Activated naive CD8-positive, alpha-beta T cell (primary cell): ENCODE results near the gene PRKAG1.

ENCODE experiments used
- H3K27ac Mint-ChIP-seq: one replicate; pipeline ENCODE4 v1.8.0; 2021; ENCODE audit warnings: mixed read lengths
- H3K27me3 Mint-ChIP-seq: one replicate; pipeline ENCODE4 v1.8.0; 2021; ENCODE audit warnings: mixed read lengths
- H3K36me3 Mint-ChIP-seq: one replicate; pipeline ENCODE4 v1.8.0; 2021; ENCODE audit warnings: mixed read lengths
- H3K4me1 Mint-ChIP-seq: one replicate; pipeline ENCODE4 v1.8.0; 2021; ENCODE audit warnings: low read depth, mixed read lengths
- H3K4me3 Mint-ChIP-seq: one replicate; pipeline ENCODE4 v1.8.0; 2021; ENCODE audit warnings: mild to moderate bottlenecking, mixed read lengths
- H3K9me3 Mint-ChIP-seq: one replicate; pipeline ENCODE4 v1.8.0; 2021; ENCODE audit warnings: low read depth, mixed read lengths

PRKAG1 gene

GRCh38 chr12:49028666-49029275 lies 10.2 kb upstream of the PRKAG1 start:
- Mint-ChIP-seq H3K27ac (no peak overlapping the region), H3K27me3 (no peaks in the 10 kb centered on the region), H3K36me3 (peaks cover 3% of the 10 kb centered on the region), H3K4me1 (no peaks in the 10 kb centered on the region), H3K9me3 (no peaks in the 10 kb centered on the region), H3K4me3 (no peak overlapping the region)

DNA sequence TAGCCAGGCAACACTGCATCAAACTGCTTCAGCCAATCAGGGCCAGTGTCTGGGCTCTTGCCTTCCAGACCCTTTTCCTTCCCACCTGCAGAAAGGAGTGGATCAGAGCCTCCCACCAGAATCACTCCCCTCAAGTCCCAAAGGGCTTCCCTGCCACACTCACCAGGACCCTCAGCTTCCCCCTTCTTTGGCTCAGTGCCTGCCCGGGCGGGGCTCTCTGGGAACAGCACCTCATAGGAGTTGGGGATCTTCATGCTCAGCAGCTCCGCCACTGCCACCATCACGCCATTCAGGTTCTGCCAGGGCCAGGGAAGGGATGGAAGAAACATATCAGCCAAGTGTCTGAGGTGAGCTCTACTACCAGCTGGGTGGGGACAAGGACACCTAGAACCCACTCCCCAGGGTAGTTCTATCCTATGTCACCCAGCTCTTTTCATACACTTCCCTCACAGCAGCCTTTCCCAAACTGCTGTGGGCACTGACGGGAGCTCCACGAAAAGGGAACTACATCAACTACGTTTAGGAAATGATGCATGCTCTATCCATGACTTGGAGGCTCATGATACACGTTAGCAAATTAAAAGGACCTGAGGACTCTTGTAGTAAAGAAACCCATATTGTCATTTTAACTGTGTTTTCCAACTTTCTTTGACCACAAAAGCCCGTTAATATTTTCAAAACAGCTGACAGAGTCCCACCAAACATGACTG lies 9.4 kb upstream of the PRKAG1 start:
- Mint-ChIP-seq H3K9me3 (no peaks in the 10 kb centered on the region), H3K27ac (no peak overlapping the region), H3K4me1 (no peaks in the 10 kb centered on the region), H3K27me3 (no peaks in the 10 kb centered on the region), H3K4me3 (no peak overlapping the region), H3K36me3 (peaks cover 3% of the 10 kb centered on the region)

DNA sequence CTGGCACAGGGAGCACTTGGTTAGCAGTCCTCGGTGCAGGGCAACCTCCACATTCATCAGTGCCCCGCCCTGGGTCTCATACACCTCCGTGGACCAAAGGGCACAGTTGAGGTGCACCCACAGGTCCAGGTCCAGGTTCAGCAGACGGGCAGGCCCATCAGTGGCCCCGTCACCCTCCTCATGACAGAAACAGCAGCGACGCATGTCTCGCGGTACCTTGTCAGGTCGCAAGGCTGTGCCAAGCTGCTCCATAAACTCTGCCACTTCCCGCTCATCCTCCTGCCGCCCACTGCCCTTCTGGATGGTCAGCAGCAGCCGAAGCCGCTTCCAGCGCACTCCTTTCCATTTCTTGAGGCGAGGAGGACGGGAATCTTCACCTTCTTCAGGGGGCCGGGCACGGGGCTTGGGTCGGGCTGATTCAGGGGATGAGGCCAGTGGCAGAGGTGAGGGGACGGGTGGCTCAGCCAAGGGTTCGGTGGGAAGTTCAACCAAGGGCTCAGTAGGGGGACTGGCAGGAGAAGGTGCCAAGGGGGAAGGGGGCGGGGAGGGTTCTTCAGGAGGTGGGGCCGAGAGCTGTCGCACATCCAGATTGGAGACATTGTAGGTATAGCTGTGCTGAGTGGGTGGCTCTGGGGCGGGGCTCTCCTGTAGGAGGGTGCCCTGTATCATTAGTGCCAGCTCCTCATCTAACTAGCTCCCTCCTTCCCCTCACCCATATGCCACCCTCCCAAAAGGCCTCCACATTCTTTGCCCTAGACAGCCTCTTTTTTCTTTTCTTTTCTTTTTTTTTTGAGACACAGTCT lies 8.3 kb upstream of the PRKAG1 start:
- Mint-ChIP-seq H3K27me3 (no peaks in the 10 kb centered on the region), H3K4me1 (no peaks in the 10 kb centered on the region), H3K36me3 (peaks cover 3% of the 10 kb centered on the region), H3K4me3 (no peak overlapping the region), H3K9me3 (no peaks in the 10 kb centered on the region), H3K27ac (no peak overlapping the region)

DNA sequence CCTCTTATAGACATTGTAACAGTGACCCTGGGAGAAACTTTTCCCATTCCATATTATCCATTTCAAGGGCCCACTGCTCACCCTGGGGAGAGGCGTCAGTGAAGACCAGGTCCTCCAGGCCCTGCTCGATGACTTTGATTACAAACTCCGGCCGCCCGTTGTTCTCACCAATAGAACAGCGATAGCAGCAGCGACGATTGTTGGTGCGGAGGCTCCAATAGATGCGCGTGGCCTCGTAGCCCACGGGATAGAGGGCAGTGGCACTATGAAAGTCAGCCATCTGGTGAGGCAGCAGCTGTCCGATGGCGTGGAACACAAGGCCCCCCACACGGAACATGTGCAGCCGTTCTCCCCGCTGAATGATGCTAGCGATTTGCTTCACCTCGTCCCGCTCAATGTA lies 7.5 kb upstream of the PRKAG1 start:
- Mint-ChIP-seq H3K27ac (no peak overlapping the region), H3K4me1 (no peaks in the 10 kb centered on the region), H3K36me3 (peaks cover 3% of the 10 kb centered on the region), H3K27me3 (no peaks in the 10 kb centered on the region), H3K4me3 (no peak overlapping the region), H3K9me3 (no peaks in the 10 kb centered on the region)

GRCh38 chr12:49025463-49025862 lies 6.9 kb upstream of the PRKAG1 start:
- H3K27me3 Mint-ChIP-seq: no peaks in the 10 kb centered on the region
- no peaks in the 10 kb centered on the region for H3K9me3 Mint-ChIP-seq
- H3K36me3 Mint-ChIP-seq: peaks cover 3% of the 10 kb centered on the region
- no peak overlapping the region for H3K4me3 Mint-ChIP-seq
- no peaks in the 10 kb centered on the region for H3K4me1 Mint-ChIP-seq
- H3K27ac Mint-ChIP-seq: no peak overlapping the region

DNA sequence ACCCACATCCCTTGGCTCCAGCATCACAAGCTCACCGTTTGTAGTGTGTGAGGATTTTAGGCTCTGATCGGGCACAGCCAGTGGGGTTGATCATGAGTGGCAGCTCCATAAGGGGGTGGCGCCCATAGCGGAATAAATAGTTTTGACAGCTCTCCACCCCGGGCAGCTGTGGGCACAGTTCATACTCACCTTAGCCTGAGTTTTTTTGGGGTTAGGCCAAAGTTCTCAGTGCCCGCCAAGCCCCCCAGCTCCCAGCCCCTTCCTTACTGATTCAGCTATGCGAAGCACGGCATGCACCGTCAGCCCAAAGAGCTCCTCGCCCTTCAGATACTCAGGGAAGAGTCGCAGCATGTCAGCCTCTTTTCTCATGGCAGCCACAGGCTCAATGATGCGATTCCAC lies 6.0 kb upstream of the PRKAG1 start:
- peaks cover 3% of the 10 kb centered on the region for H3K36me3 Mint-ChIP-seq

GRCh38 chr12:49023812-49024211 lies 5.2 kb upstream of the PRKAG1 start:
- H3K4me1 Mint-ChIP-seq: peaks cover 9% of the 10 kb centered on the region

More for the DNA sequence above, 6.0 kb upstream of the PRKAG1 start:
- Mint-ChIP-seq H3K4me1 (peaks cover 5% of the 10 kb centered on the region), H3K9me3 (no peaks in the 10 kb centered on the region), H3K27ac (no peak overlapping the region), H3K4me3 (no peak overlapping the region), H3K27me3 (no peaks in the 10 kb centered on the region)

DNA sequence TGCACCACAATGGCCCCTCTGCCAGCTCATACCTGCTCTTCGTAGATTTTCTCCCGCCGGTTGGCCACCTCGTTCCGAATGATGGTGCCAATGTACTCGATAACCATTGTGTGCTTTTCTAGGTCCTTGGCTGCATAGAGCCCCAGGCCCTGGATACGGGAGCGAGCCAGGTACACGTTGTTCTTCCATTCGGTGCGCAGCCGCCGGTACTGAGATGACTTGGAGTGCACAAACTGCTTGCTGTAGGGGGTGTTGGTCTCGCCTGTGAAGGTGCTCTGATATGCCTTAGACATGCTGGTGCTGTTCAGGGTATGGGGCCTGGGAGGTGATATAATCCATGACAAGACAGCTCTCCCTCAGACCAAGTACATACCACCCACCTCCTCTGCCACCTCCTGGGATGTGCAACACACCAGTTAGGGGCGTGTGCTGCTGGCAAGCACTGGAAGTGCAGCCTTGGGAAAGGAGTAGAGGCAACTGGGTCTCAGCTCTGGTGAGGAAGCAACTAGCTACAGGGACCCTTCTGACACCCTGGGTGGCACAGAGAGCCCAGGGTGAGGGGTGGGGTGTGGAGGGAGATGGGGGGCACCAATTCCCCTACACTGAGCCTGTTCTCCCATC lies 4.1 kb upstream of the PRKAG1 start:
- peaks cover 3% of the 10 kb centered on the region for H3K36me3 Mint-ChIP-seq
- H3K9me3 Mint-ChIP-seq: no peaks in the 10 kb centered on the region
- peak overlapping the region; percentile 22 for H3K27ac Mint-ChIP-seq
- no peaks in the 10 kb centered on the region for H3K27me3 Mint-ChIP-seq
- no peak overlapping the region for H3K4me3 Mint-ChIP-seq
- H3K4me1 Mint-ChIP-seq: peaks cover 14% of the 10 kb centered on the region

More at GRCh38 chr12:49023812-49024211, 5.2 kb upstream of the PRKAG1 start:
- H3K36me3 Mint-ChIP-seq: peaks cover 3% of the 10 kb centered on the region
- no peak overlapping the region for H3K27ac Mint-ChIP-seq
- no peak overlapping the region for H3K4me3 Mint-ChIP-seq
- H3K9me3 Mint-ChIP-seq: no peaks in the 10 kb centered on the region
- H3K27me3 Mint-ChIP-seq: no peaks in the 10 kb centered on the region

DNA sequence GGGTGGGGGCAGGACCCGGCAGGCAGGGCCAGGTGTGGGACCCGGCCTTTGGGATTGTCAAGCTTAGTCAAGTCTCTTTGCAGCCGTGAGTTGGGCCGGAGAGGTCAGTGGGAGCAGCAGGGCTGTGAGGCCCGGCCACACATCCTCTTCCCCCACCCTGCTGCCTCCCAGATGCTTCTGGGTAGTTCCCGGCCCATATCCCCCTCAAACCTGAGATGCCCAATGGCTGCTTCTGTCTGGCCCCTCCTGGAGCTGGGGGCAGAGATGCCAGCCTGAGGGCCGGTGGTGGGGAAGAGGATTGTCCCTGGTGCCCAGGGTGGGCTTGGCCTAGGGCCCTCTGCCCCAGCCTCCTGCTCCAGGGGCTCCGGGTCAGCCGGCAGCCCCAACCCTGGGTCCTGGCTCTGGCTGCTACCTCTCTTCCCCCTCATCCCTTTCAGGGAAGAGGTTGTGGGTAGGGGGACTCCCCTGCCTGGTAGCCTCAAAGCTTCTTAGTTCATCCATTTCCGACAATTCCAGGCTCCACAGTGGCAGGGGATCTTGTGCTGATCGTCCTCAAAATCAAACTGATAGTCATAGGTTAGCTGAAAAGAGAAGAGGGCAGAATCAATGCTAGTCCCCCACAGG lies 2.8 kb upstream of the PRKAG1 start:
- Mint-ChIP-seq H3K27ac (peak overlapping the region; percentile 28), H3K27me3 (no peaks in the 10 kb centered on the region), H3K9me3 (no peaks in the 10 kb centered on the region), H3K4me3 (no peak overlapping the region), H3K36me3 (peaks cover 8% of the 10 kb centered on the region), H3K4me1 (peaks cover 26% of the 10 kb centered on the region)

DNA sequence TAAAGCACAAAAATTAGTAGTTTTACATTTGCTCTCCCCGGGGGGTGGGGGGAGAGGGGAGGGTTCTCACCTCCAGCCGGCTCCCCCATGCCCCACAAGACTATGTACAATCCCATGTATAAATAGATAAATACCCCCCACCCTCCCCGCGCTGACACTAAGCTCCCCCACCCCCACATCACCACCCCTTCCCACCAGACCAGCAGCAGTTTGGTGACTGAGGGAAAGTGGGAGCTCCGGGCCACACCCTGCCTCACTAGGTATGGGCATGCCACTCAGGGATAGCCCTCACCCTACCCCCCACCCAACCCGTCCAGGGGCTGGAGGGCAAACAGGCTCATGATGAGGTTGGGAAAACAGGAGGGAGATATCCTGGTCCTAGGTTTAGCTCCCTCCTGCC lies 1.9 kb upstream of the PRKAG1 start:
- H3K27ac Mint-ChIP-seq: no peak overlapping the region
- H3K9me3 Mint-ChIP-seq: no peaks in the 10 kb centered on the region
- H3K4me1 Mint-ChIP-seq: peaks cover 31% of the 10 kb centered on the region
- H3K36me3 Mint-ChIP-seq: peaks cover 8% of the 10 kb centered on the region
- H3K4me3 Mint-ChIP-seq: no peak overlapping the region
- H3K27me3 Mint-ChIP-seq: no peaks in the 10 kb centered on the region

- H3K9me3 Mint-ChIP-seq: no peaks in the 10 kb centered on the region
- peaks cover 10% of the 10 kb centered on the region for H3K36me3 Mint-ChIP-seq
- H3K4me1 Mint-ChIP-seq: peaks cover 37% of the 10 kb centered on the region
- peak overlapping the region; percentile 93 for H3K4me3 Mint-ChIP-seq
- H3K27ac Mint-ChIP-seq: peak overlapping the region; percentile 64
- H3K27me3 Mint-ChIP-seq: no peaks in the 10 kb centered on the region
Observed at GRCh38 chr12:49019443-49020324, 1.1 kb upstream of the PRKAG1 start.

GRCh38 chr12:49019120-49019430 lies 499 bp upstream of the PRKAG1 start:
- Mint-ChIP-seq H3K4me1 (peaks cover 40% of the 10 kb centered on the region), H3K36me3 (peaks cover 14% of the 10 kb centered on the region)

GRCh38 chr12:49017891-49018260 lies 700 bp downstream of the PRKAG1 start:
- Mint-ChIP-seq H3K36me3 (peaks cover 14% of the 10 kb centered on the region), H3K27ac (peak overlapping the region; percentile 91), H3K4me3 (peak overlapping the region; percentile 93), H3K27me3 (no peaks in the 10 kb centered on the region), H3K4me1 (peaks cover 40% of the 10 kb centered on the region), H3K9me3 (no peaks in the 10 kb centered on the region)

More at GRCh38 chr12:49019120-49019430, 499 bp upstream of the PRKAG1 start:
- Mint-ChIP-seq H3K27ac (peak overlapping the region; percentile 91), H3K9me3 (no peaks in the 10 kb centered on the region), H3K27me3 (no peaks in the 10 kb centered on the region), H3K4me3 (peak overlapping the region; percentile 93)

GRCh38 chr12:49015196-49015595 lies 3.4 kb downstream of the PRKAG1 start:
- peak overlapping the region; percentile 42 for H3K4me3 Mint-ChIP-seq
- peaks cover 40% of the 10 kb centered on the region for H3K4me1 Mint-ChIP-seq
- H3K27ac Mint-ChIP-seq: no peak overlapping the region
- H3K9me3 Mint-ChIP-seq: no peaks in the 10 kb centered on the region
- peaks cover 14% of the 10 kb centered on the region for H3K36me3 Mint-ChIP-seq
- H3K27me3 Mint-ChIP-seq: no peaks in the 10 kb centered on the region
